ENCODE measurements around the gene WNT7B.

- TF ChIP-seq YY1 (IDR thresholded peaks at IDR 0.05; ENCODE audit: insufficient read depth, insufficient read length) (no peak), ZNF274 (IDR thresholded peaks at IDR 0.05; ENCODE audit: low read depth, low read length) (no peak), SUZ12 (IDR thresholded peaks at IDR 0.05; ENCODE audit: extremely low read depth, insufficient read depth, insufficient read length) (no peak)
These were observed 19.1 kb downstream of the WNT7B start for GRCh38 chr22:45957826-45958225.

Data from NT2/D1 (cell line).